ENCODE results near the gene DCAF17.

GRCh38 chr2:171512014-171512413, 78.0 kb downstream of the DCAF17 start:
- TF ChIP-seq CTCF (IDR thresholded peaks at IDR 0.05) (no peak), EZH2 (IDR thresholded peaks at IDR 0.05; ENCODE audit: borderline replicate concordance, insufficient read depth, low read depth, low read length, poor library complexity, severe bottlenecking) (no peak)
